GM23338 (cell line): Measurements from ENCODE around the gene RYR2. TPM values are rescaled to one million over a fixed set of nuclear protein-coding genes. Genes with fewer than 3 reads are reported as not detected.

Experiments
- ATAC-seq: fragments of 200-7000 bp; cut with Tn5 transposase; 3 replicates; pipeline ENCODE4 v1.9.1; 2020
- DNase-seq: peaks from one replicate; pipeline ENCODE4 v3.0.0-alpha.2; 2015; ENCODE audit warnings: low spot score
- H2AFZ ChIP-seq: fragments of 200-600 bp; sonication (generic); 2 replicates; pipeline ENCODE4 v1.8.0; 2016; ENCODE audit warnings: antibody characterized with exemption, mild to moderate bottlenecking, moderate library complexity
- H3F3A ChIP-seq: fragments of 200-600 bp; sonication (generic); replicated peaks from 2 replicates; pipeline ENCODE4 v1.8.0; 2017; ENCODE audit warnings: antibody characterized with exemption, mixed run types, low read depth
- H3K27ac ChIP-seq: fragments of 200-600 bp; sonication (generic); 2 replicates; pipeline ENCODE4 v1.6.1; 2016; ENCODE audit warnings: low read depth
- H3K27me3 ChIP-seq: fragments of 200-600 bp; sonication (generic); 2 replicates; pipeline ENCODE4 v1.8.0; 2016; ENCODE audit warnings: mild to moderate bottlenecking, mixed run types, moderate library complexity; ENCODE audit not compliant: insufficient read depth
- H3K36me3 ChIP-seq: fragments of 200-600 bp; sonication (generic); 2 replicates; pipeline ENCODE4 v1.8.0; 2016; ENCODE audit warnings: mild to moderate bottlenecking; ENCODE audit not compliant: insufficient read depth
- H3K4me1 ChIP-seq: fragments of 200-600 bp; sonication (generic); 2 replicates; pipeline ENCODE4 v1.8.0; 2016; ENCODE audit warnings: mild to moderate bottlenecking, moderate library complexity; ENCODE audit not compliant: insufficient read depth
- H3K4me2 ChIP-seq: fragments of 200-600 bp; sonication (generic); 2 replicates; pipeline ENCODE4 v1.7.1; 2017; ENCODE audit warnings: mixed run types
- H3K4me3 ChIP-seq: fragments of 200-600 bp; sonication (generic); 2 replicates; pipeline ENCODE4 v1.6.1; 2016; ENCODE audit warnings: mixed run types
- H3K79me2 ChIP-seq: fragments of 200-600 bp; sonication (generic); replicated peaks from 2 replicates; pipeline ENCODE4 v1.8.0; 2017; ENCODE audit warnings: mild to moderate bottlenecking; ENCODE audit not compliant: insufficient read depth
- H3K9me2 ChIP-seq: fragments of 200-600 bp; sonication (generic); 2 replicates; pipeline ENCODE4 v1.8.0; 2017; ENCODE audit not compliant: insufficient read depth
- H4K20me1 ChIP-seq: fragments of 200-600 bp; sonication (generic); replicated peaks from 2 replicates; pipeline ENCODE4 v1.8.0; 2017; ENCODE audit warnings: mild to moderate bottlenecking; ENCODE audit not compliant: insufficient read depth
- H3K27ac Mint-ChIP-seq: 2 replicates; pipeline ENCODE4 v1.8.0; 2020; ENCODE audit warnings: inconsistent platforms, mild to moderate bottlenecking, moderate library complexity, mixed read lengths
- H3K27me3 Mint-ChIP-seq: 3 replicates; pipeline ENCODE4 v1.8.0; 2022; ENCODE audit warnings: low read depth, mild to moderate bottlenecking, moderate library complexity, mixed read lengths, inconsistent platforms; ENCODE audit not compliant: insufficient read depth, poor library complexity
- H3K36me3 Mint-ChIP-seq: 3 replicates; pipeline ENCODE4 v1.8.0; 2021; ENCODE audit warnings: low read depth, mild to moderate bottlenecking, inconsistent platforms, moderate library complexity, mixed read lengths
- H3K4me1 Mint-ChIP-seq: 3 replicates; pipeline ENCODE4 v1.8.0; 2020; ENCODE audit warnings: mild to moderate bottlenecking, inconsistent platforms, mixed read lengths
- H3K4me3 Mint-ChIP-seq: 3 replicates; pipeline ENCODE4 v1.8.0; 2021; ENCODE audit warnings: moderate library complexity, mild to moderate bottlenecking, inconsistent platforms, mixed read lengths
- H3K9me3 Mint-ChIP-seq: 3 replicates; pipeline ENCODE4 v1.8.0; 2020; ENCODE audit warnings: moderate library complexity, mild to moderate bottlenecking, inconsistent platforms, mixed read lengths
- CREB1 ChIP-seq: fragments of 250-450 bp; sonication (Bioruptor Pico); IDR thresholded peaks from 2 replicates; pipeline ENCODE4 v1.5.0; 2020; ENCODE audit warnings: low read depth, mild to moderate bottlenecking, moderate library complexity
- CTCF ChIP-seq, 2 experiments: fragments of 200-600 bp in 1 of 2; sonication (generic) in 1 of 2; conservative IDR thresholded peaks; 2 replicates each; pipeline versions ENCODE4 v1.5.1 to v1.6.1; 2016 to 2017; ENCODE audit warnings: antibody characterized with exemption in 2 of 2, low read depth in 2 of 2, mild to moderate bottlenecking in 2 of 2, moderate library complexity in 1 of 2
- EZH2 ChIP-seq: fragments of 200-600 bp; sonication (generic); IDR thresholded peaks from one replicate; pipeline ENCODE4 v1.8.0; 2017; ENCODE audit warnings: antibody characterized with exemption, mild to moderate bottlenecking, low read depth; ENCODE audit not compliant: unreplicated experiment
- JUNB ChIP-seq: IDR thresholded peaks from one replicate; pipeline ENCODE4 v1.6.1; 2016; ENCODE audit warnings: antibody characterized with exemption; ENCODE audit not compliant: unreplicated experiment
- NANOG ChIP-seq: IDR thresholded peaks from 2 replicates; pipeline ENCODE4 v1.6.1; 2016; ENCODE audit warnings: antibody characterized with exemption, borderline replicate concordance
- REST ChIP-seq: IDR thresholded peaks from one replicate; pipeline ENCODE4 v1.6.1; 2018; ENCODE audit warnings: antibody characterized with exemption; ENCODE audit not compliant: unreplicated experiment
- STAT1 ChIP-seq: IDR thresholded peaks from one replicate; pipeline ENCODE4 v1.6.1; 2016; ENCODE audit warnings: antibody characterized with exemption; ENCODE audit not compliant: unreplicated experiment
- ZNF462 ChIP-seq: fragments of 250-450 bp; sonication (Bioruptor Pico); IDR thresholded peaks from 2 replicates; pipeline ENCODE4 v1.5.0; 2020; ENCODE audit warnings: mild to moderate bottlenecking, moderate library complexity
- polyA plus RNA-seq: library from polyadenylated mRNA; unstranded; fragments of >200 nt; fragmentation: Nextera tagmentation; extraction: Ambion mirVana; gene quantifications from 2 replicates; pipeline ENCODE4 v1.2.1, GENCODE V29; 2016
- total RNA-seq: library from RNA; depleted of rRNA; stranded (reverse); fragments of >200 nt; shearing (Covaris generic); gene quantifications from 2 replicates; pipeline ENCODE4 v1.2.3, GENCODE V29; 2014

The RYR2 gene
- total and polyA plus RNA-seq, 2 experiments from 2014 or later = 8.9 to 10.0 TPM

GRCh38 chr1:237756304-237756967 lies 714.5 kb downstream of the RYR2 start:
- no peaks in the 10 kb centered on the region for H3K27me3 ChIP-seq
- no peaks in the 10 kb centered on the region for H3K79me2 ChIP-seq
- H3K36me3 ChIP-seq = no peaks in the 10 kb centered on the region
- TF ChIP-seq CREB1 (CRISPR knock-in tag) (no peak), NANOG (no peak)
- no peak for ATAC-seq
- Mint-ChIP-seq H3K4me1 (peaks cover 9% of the 10 kb centered on the region), H3K36me3 (no peaks in the 10 kb centered on the region), H3K27me3 (no peaks in the 10 kb centered on the region), H3K27ac (no peak overlapping the region), H3K9me3 (no peaks in the 10 kb centered on the region), H3K4me3 (no peak overlapping the region)
- 0 out of 2 replicates have a peak, but pooled peaks cover 8% of the 10 kb centered on the region for H3K4me1 ChIP-seq
- H3F3A ChIP-seq = no peaks in the 10 kb centered on the region
- no peaks in the 10 kb centered on the region for H3K9me2 ChIP-seq
- H2AFZ ChIP-seq = no peak overlapping the region
- DNase-seq = no peak
- no peak overlapping the region for H3K27ac ChIP-seq
- no peak overlapping the region for H3K4me3 ChIP-seq
- H4K20me1 ChIP-seq = no peaks in the 10 kb centered on the region
- no peak overlapping the region for H3K4me2 ChIP-seq

GRCh38 chr1:237759377-237759776 lies 717.4 kb downstream of the RYR2 start:
- TF ChIP-seq JUNB (no peak), NANOG (no peak), CREB1 (CRISPR knock-in tag) (no peak), REST (no peak), ZNF462 (CRISPR knock-in tag) (no peak), CTCF (conservative IDR thresholded peaks at IDR 0.05; ENCODE audit: low read depth in 2 of 2) (no peak), EZH2 (no peak), STAT1 (no peak)
- Histone ChIP-seq H3K4me1 (no peaks in the 10 kb centered on the region), H3K4me3 (no peak overlapping the region), H3K79me2 (no peaks in the 10 kb centered on the region), H3K9me2 (no peaks in the 10 kb centered on the region), H2AFZ (no peak overlapping the region), H4K20me1 (no peaks in the 10 kb centered on the region), H3F3A (no peaks in the 10 kb centered on the region), H3K36me3 (no peaks in the 10 kb centered on the region), H3K27me3 (no peaks in the 10 kb centered on the region), H3K4me2 (no peak overlapping the region), H3K27ac (no peak overlapping the region)
- H3K27ac Mint-ChIP-seq = no peak overlapping the region
- H3K4me3 Mint-ChIP-seq = no peak overlapping the region
- H3K4me1 Mint-ChIP-seq = no peaks in the 10 kb centered on the region; the same call in 2 of the 3 replicates
- DNase-seq (no peak), ATAC-seq (no peak)
- no peaks in the 10 kb centered on the region for H3K27me3 Mint-ChIP-seq
- H3K36me3 Mint-ChIP-seq = no peaks in the 10 kb centered on the region
- H3K9me3 Mint-ChIP-seq = no peaks in the 10 kb centered on the region
